ENCODE results near the gene FN1. TPM values are rescaled to one million over a fixed set of nuclear protein-coding genes. Genes with fewer than 3 reads are reported as not detected.
A peak's percentile ranks its signal among the peaks of the same experiment; 100 is the strongest.

FN1 gene
- 3,411 and 3,699 TPM in 2 replicates for total RNA-seq (2014; rRNA removed; shearing (Covaris generic))

GRCh38 chr2:215435870-215436704 lies at the start of gene FN1:
FN1 (minus strand) TSS chr2:215436068; CDS start chr2:215435802, 266 bp downstream.
- peak; percentile 99 for DNase-seq (ENCODE audit: low read depth)

GRCh38 chr2:215485032-215485431 lies 49.2 kb upstream of the FN1 start:
- no peak for DNase-seq (ENCODE audit: low read depth)

GRCh38 chr2:215484570-215484969 lies 48.7 kb upstream of the FN1 start:
- DNase-seq (ENCODE audit: low read depth), result no peak

- DNase-seq (ENCODE audit: low read depth), result no peak
Measured at GRCh38 chr2:215483431-215483830, 47.6 kb upstream of the FN1 start.

- no peak for DNase-seq (ENCODE audit: low read depth)
Measured at GRCh38 chr2:215479536-215480240, 43.8 kb upstream of the FN1 start.

- DNase-seq (ENCODE audit: low read depth), result no peak
Measured at GRCh38 chr2:215479121-215479520, 43.3 kb upstream of the FN1 start.

GRCh38 chr2:215476424-215476823 lies 40.6 kb upstream of the FN1 start:
- no peak for DNase-seq (ENCODE audit: low read depth)

GRCh38 chr2:215466097-215466909 lies 30.4 kb upstream of the FN1 start:
- DNase-seq (ENCODE audit: low read depth), result peak; percentile 36

- DNase-seq (ENCODE audit: low read depth), result peak; percentile 91
Measured at GRCh38 chr2:215465256-215465655, 29.4 kb upstream of the FN1 start.

- DNase-seq (ENCODE audit: low read depth), result peak; percentile 64
Measured at GRCh38 chr2:215461836-215462532, 26.1 kb upstream of the FN1 start.

GRCh38 chr2:215460682-215461382 lies 25.0 kb upstream of the FN1 start:
- peak; percentile 87 for DNase-seq (ENCODE audit: low read depth)

GRCh38 chr2:215455958-215456357 lies 20.1 kb upstream of the FN1 start:
- no peak for DNase-seq (ENCODE audit: low read depth)

- DNase-seq (ENCODE audit: low read depth), result peak; percentile 51
Measured at GRCh38 chr2:215454519-215455246, 18.8 kb upstream of the FN1 start.

- DNase-seq (ENCODE audit: low read depth), result no peak
Measured at GRCh38 chr2:215452725-215453124, 16.9 kb upstream of the FN1 start.

GRCh38 chr2:215451012-215451756 lies 15.3 kb upstream of the FN1 start:
- DNase-seq (ENCODE audit: low read depth), result no peak

GRCh38 chr2:215450188-215451011 lies 14.5 kb upstream of the FN1 start:
- no peak for DNase-seq (ENCODE audit: low read depth)

- peak; percentile 87 for DNase-seq (ENCODE audit: low read depth)
Measured at GRCh38 chr2:215447673-215448081, 11.8 kb upstream of the FN1 start.

GRCh38 chr2:215447056-215447455 lies 11.2 kb upstream of the FN1 start:
- DNase-seq (ENCODE audit: low read depth), result no peak

GRCh38 chr2:215442401-215442787 lies 6.5 kb upstream of the FN1 start:
- DNase-seq (ENCODE audit: low read depth), result peak; percentile 53
